Iris pigment epithelial cell (primary cell): ENCODE measurements around the gene CD8B2.
"Not testable (repeated sequence)": the region's sequence is repeated elsewhere in the genome, so short reads cannot be mapped to it uniquely, and the experiment has no call there.

Source experiments
- DNase-seq: peaks from one replicate; pipeline ENCODE4 v3.0.0-alpha.2; 2011; ENCODE audit warnings: low read depth

CD8B2 gene

DNA sequence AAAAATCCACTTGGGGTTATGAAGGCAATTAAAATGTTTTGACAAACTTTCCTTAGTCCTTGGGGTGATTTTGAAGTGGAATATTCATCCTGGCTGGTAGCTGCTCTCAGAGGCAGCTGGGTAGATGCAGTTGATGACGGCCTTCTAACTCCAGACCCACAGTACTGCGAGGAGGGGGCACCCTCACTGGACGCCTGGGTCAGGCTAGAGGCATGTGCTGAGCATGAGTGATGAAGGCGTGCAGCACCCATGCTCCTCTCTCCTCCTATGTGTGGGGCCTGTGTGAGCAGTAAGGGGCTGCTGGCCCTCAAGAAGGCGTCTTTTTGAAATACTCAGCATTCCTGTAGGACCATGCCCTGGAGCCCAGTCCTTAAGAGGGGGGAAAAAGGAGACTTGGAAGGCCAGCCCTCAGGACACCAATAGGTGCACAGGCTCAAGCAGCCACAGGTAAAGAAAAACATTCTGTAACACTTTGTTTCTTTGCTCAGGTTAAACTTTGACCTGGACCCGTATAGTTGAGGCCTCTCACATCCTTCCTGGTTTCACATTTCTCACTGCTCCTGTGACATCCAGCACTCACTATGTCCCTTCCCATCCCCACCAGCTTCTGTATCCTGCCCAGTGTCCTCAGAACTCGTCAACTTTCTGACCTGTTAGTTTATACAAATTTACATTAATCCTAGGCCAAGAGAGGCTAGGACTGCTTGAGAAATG, 64.4 kb downstream of the CD8B2 start:
- DNase-seq = no peak

DNA sequence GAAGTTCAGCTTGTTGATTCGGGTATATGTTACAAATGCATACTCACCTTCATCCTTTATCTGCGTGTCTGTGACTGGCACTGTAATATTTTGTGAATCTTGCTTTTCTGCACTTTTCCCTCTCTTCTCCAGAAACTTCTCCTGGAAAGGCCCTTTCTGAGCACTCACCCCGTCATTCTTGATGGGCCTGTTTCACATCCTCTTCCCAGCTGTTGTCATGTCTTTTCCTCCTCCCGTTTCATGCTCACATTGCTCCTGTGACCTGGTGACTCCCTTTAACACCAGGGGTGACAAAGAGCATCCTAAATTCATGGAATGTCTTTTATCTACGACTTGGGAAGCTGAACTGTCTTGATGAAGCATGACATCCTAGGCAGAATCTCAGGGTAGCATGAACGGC, 65.8 kb downstream of the CD8B2 start:
- no peak for DNase-seq

DNA sequence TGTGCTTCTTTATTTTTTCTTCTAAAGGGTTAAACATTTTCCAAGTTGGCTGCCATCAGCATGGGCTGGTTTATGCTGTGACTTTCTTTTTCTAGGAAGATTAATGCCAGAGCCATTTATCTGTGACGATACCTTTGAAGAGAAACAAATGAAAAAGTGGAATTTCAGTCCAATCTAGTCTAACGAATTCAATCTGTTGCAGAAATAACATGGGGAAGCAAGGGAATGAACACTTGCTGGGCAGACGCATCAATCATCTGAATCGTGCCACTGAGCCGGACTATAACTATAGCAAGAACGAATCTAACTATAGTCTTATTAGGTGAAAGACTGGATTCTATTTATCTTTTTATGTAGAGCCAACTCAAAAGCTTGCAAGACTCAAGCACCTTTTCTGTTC, 66.2 kb downstream of the CD8B2 start:
- no peak for DNase-seq

DNA sequence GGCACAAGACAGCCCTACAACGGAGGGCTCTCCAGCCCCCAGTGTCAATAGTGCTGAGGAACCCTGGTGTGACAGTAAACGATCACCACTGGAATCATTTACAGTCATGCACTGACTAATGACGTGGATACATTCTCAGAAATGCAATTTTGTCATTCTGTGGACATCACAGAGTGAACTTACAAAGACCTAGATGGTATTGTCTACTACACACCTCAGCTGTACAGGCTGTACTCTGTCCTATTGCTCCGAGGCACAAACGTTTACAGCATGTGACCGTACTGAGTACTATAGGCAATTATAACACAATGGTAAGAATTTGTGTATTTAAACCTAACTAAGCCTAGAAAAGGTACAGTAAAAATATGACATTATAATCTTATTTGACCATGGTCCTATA, 67.2 kb downstream of the CD8B2 start:
- DNase-seq = no peak

DNA sequence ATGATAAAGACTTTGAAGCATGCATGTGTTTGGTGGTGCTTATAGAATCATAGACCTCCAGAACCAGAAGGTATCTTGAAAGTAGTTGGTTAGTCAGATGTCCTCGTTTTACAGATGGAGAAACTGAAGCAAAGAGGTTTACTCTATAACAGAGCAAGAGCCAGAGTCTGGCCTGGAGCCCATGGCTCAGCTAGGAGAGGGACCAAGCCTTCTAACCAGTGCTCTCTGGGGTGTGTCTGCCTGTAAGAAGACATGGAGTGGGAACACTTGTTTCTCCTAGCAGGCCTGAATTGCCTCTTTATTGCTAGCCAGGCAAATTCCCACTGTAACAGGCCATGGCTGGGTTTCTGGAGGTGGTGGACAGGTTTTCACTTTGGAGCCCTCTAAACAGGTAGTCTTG, 67.9 kb downstream of the CD8B2 start:
- no peak for DNase-seq

DNA sequence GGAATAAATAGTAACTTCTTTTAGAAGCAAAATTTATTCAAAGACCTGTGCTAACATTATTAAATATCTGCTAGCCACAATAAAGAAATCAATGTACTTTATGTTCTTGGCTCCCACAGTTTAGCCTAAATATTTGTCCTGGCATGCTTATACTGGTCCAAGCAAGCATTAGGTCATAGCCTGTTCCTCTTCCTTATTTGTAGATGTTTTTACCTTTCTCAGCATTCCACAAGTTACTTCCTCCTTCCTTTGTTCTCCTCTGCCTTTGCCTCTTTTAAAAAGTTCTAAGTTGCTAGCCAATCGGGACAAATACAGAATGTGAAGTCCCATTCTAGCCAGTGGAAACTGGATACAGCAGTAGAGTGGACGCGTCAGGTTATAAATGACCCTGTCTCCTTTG, 72.6 kb downstream of the CD8B2 start:
- DNase-seq = not testable (repeated sequence)

DNA sequence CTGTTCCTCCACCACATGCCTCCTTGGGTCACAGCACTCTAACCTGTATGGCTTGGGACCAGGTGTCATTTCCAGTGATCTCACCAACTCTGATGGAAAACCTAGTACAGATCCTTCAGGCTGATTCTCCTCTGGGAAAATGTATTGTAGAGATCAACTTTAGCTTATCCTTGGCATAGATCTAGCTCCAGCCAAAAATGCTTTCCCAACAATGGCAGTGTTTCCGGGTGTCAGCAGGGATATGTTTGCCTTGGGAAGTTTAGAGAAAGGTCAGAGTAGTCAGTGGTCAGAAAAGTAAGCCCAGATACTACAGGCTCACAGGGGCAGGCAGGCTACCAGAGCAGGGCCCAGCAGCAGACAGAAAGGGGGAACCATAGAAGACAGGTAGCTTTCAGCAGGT, 73.6 kb downstream of the CD8B2 start:
- no peak for DNase-seq

DNA sequence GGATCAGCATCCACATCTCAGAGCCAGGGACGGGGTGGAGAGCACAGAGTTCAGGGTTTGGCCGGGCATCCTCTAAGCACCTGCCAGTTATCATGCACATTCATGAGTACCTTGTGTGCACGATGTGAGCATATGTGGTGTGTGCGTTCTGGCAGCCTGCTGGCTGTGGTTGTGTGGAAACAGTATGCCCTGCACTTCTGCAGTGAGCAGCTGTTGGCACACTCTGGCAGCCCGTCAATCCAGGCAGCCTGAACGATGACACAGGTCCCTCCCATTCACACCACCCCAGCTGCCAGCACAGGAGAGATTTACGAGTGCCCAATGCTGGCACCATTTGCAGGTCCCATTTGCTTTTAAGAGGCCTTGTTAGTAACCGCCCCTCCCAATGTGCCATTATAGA, 74.2 kb downstream of the CD8B2 start:
- DNase-seq = no peak

DNA sequence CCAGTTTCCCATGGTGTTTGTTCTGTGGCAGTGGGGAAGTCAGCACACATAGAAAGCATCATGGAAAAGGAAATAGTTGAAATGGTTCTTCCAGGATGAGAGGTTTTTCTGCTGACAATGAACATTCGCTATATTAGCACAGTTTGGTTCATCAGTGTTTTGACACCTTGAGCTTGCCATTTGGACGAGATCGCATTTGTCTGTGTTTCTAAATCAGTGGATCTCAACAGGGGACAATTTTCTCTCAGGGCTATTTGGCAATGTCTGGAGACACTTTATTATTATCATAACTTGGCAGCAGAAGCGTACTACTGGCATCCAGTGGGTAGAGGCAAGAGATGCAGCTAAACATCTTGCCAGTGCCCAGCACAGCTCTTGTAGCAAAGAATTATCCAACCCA, 74.6 kb downstream of the CD8B2 start:
- no peak for DNase-seq

DNA sequence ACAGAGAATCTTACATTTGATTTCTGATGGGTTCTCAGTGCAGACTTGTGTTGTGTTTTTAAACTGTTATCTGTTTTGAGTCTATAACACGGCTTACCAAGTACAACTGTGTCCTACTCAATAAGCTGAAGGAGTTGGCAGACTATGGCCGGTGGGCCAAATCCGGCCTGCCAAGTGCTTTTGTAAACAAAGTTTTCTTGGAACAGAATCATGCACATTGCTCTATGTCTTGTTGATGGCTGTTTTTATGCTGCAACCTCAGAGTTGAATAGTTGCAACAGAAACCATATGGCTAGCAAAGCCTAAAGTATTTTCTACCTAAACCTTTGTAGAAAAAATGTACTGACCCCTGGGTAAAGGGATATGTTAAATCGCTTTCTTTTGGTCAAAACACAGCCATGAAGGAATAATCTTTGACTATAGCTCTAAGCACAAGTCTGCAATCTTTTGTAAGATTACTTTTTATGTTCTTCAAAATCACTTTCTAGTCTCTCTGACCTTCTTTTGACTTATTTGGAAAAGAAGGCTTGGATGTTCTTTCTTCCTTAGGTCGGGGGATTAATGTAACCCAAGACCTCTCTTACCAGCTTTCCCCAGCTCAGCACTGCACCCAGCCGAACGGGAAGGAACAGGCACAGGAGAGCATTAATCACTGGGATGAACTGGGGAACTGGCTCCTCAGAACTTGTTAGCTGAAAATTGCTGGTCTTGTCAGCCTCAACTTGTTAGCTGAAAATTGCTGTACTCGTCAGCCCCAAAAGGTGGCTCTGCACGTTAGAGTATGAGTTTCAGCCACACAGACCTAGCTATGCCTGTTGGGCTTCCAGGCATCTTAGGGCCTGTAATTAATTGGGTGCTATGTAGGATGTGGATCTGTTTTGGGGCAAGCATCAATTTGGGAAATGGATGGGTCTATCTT, 75.4 kb downstream of the CD8B2 start:
- DNase-seq = peak; percentile 22

DNA sequence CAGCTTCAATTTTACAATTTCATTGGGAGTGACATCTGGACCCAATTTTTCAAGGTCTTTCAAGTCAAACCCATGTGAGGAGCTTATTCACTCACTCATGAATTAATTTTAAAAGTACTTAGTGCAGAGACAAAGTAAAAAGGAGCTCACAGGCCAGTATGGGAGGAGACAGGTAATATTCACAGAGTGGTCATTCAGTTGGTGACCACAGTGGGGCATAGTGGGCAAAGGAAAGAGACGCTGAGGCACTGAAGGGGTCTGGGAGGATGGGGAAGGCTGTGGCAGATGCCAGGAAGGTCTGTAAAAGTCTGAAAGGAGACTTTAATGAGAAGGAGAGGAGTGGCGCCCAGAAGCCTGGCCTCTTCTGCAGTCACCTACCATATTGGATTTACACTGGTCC, 76.0 kb downstream of the CD8B2 start:
- no peak for DNase-seq

DNA sequence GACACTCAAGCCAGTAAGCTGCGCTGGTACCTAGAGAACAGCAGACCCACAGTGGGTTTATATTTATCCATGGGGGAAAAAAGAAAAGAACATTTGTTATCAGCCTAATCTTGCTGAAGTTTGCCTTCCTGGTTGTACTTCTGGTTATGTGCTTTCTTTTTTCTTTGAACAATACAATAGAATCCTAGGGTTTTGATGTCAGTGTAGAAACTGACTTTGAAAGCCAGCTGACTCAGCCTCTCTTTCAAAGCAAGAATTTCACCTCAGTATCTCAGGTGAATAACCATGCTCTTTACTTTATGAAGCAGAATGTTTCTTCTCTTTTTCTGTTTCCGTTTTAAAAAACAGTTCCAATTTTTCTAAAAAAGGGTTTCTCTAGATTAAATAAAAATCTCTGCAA, 78.4 kb downstream of the CD8B2 start:
- no peak for DNase-seq

DNA sequence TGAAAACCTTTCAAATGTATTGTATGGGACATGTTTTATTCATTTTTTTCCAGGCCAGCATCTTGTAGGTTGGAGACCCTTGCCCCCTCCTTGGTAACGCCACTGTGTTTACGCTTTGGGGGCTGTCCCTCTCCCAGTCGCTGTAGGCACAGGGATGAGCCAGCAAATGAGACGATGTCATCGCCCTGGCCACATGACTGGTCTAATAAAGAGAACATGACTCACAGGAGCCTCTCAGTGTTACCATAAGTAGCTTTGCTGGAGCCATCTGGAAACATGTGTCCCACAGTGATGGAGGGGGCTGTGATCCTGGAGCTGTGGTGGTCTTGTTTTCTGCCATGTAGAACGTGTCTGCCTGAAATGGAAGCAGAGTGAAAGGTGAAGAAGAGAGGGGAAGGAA, 78.9 kb downstream of the CD8B2 start:
- DNase-seq = peak; percentile 49

DNA sequence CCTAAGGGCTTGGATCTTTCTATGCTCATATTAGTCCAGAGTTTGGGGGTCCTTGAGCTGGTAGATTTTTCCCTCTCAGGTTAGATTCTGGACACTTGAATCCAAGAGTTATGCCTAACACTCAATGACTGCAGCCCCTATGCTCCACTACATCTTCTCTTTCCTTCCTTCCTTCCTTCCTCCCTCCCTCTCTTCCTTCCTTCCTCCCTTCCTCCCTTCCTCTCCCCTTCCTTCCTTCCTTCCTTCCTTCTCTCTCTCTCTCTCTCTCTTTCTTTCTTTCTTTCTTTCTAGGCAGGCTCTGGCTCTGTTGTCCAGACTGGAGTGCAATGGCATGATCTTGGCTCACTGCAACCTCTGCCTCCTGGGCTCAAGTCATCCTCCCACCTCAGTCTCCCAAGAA, 79.3 kb downstream of the CD8B2 start:
- DNase-seq = not testable (repeated sequence)

DNA sequence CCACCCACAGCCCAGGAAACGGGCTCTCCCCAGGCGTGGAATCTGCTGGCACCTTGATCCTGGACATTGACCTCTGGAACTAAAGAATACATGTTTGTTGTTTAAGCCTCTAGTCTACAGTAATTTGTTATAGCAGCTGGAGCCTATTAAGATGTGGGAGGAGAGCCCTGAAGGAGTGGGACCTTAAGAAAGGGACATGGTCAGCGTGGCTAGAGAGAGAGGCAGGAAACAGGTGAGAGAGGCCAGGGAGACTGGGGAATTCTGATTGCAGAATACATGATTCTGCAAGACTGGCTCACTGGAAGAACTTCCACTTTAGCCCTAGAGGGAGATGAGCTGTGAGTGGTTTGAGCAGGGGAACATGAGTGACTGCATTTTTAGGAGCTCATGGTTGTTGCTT, 83.2 kb downstream of the CD8B2 start:
- DNase-seq = no peak
